Renal pelvis (tissue), 12 donors: ENCODE measurements around the gene CNR2. TPM values are rescaled to one million over a fixed set of nuclear protein-coding genes. Genes with fewer than 3 reads are reported as not detected.
"Not testable (repeated sequence)": the region's sequence is repeated elsewhere in the genome, so short reads cannot be mapped to it uniquely, and the experiment has no call there.

Source experiments
- DNase-seq: peaks from one replicate; pipeline ENCODE4 v3.0.0-alpha.2; 2013
- long read RNA-seq, 16 experiments: transcript quantifications; one replicate each; lab custom pipeline, GENCODE V29; 2026
- polyA plus RNA-seq, 3 donors: library from polyadenylated mRNA; unstranded; fragments of 120-200 nt; gene quantifications; one replicate each; pipeline ENCODE4 v1.2.1, GENCODE V29; 2013; ENCODE audit not compliant: insufficient read length in 3 of 3

CNR2 gene
- under 1 TPM; 0.12 to 0.17 (median 0.14) TPM for polyA plus RNA-seq
- long read RNA-seq, donor 1: 0 reads
- long read RNA-seq, donor 2: 0 reads
- long read RNA-seq, donor 3: 0 reads
- long read RNA-seq, donor 4: 0 reads
- long read RNA-seq, donor 5: 0 reads
- long read RNA-seq, donor 6: 0 reads
- long read RNA-seq, donor 7: 0 reads
- long read RNA-seq, donor 8: 0 reads
- long read RNA-seq, donor 9: 0 reads
- long read RNA-seq, donor 10: 0 reads
- long read RNA-seq, donor 11: 0 reads
- long read RNA-seq, donor 12: 0 reads
- long read RNA-seq, donor 13: 0 reads
- long read RNA-seq, donor 14: 0 reads
- long read RNA-seq, donor 15: 0 reads
- long read RNA-seq, donor 16: 0 reads

- DNase-seq: no peak
These were observed at the start of gene CNR2 for GRCh38 chr1:23913212-23913880. CNR2 (minus strand) TSS chr1:23913362; CDS start chr1:23875617, 37,745 bp downstream.

- no peak for DNase-seq
These were observed 47.3 kb upstream of the CNR2 start for GRCh38 chr1:23960291-23961020.

GRCh38 chr1:23959461-23960290 lies 46.5 kb upstream of the CNR2 start, which contains the start of gene PNRC2:
PNRC2 (plus strand) TSS chr1:23959828; CDS start chr1:23961458, 1,630 bp downstream.
- DNase-seq: peak; percentile 96

GRCh38 chr1:23958810-23959460 lies 45.8 kb upstream of the CNR2 start:
- peak; percentile 90 for DNase-seq

GRCh38 chr1:23958040-23958809 lies 45.1 kb upstream of the CNR2 start:
- not testable (repeated sequence) for DNase-seq

- no peak for DNase-seq
These were observed 43.9 kb upstream of the CNR2 start for GRCh38 chr1:23957096-23957495.

- no peak for DNase-seq
These were observed 39.9 kb upstream of the CNR2 start for GRCh38 chr1:23953020-23953419.

- no peak for DNase-seq
These were observed 34.2 kb upstream of the CNR2 start for GRCh38 chr1:23947366-23947765.

- DNase-seq: no peak
These were observed 23.5 kb upstream of the CNR2 start for GRCh38 chr1:23936481-23937176.

GRCh38 chr1:23931491-23931880 lies 18.3 kb upstream of the CNR2 start:
- no peak for DNase-seq

GRCh38 chr1:23930861-23931490 lies 17.8 kb upstream of the CNR2 start:
- no peak for DNase-seq

GRCh38 chr1:23930270-23930669 lies 17.1 kb upstream of the CNR2 start:
- no peak for DNase-seq

GRCh38 chr1:23928789-23929188 lies 15.6 kb upstream of the CNR2 start:
- DNase-seq: no peak

GRCh38 chr1:23927097-23927496 lies 13.9 kb upstream of the CNR2 start:
- no peak for DNase-seq

GRCh38 chr1:23925279-23925678 lies 12.1 kb upstream of the CNR2 start:
- no peak for DNase-seq

GRCh38 chr1:23924601-23925000 lies 11.4 kb upstream of the CNR2 start:
- DNase-seq: no peak

GRCh38 chr1:23923592-23924499 lies 10.7 kb upstream of the CNR2 start:
- DNase-seq: no peak

- no peak for DNase-seq
These were observed 9.3 kb upstream of the CNR2 start for GRCh38 chr1:23922321-23922943.
